Caco-2 (cell line): ENCODE measurements around the gene ZBTB7B. TPM values are rescaled to one million over a fixed set of nuclear protein-coding genes. Genes with fewer than 3 reads are reported as not detected.

Experiments
- BruUV-seq: library from RNA; stranded (reverse); fragments of 400-500 nt; replicated peaks from 2 replicates; lab custom pipeline; 2021; lab: Mats Ljungman, UMichigan
- CTCF ChIA-PET: fragments of 300-600 bp; sonication (Branson Sonifier 250); formaldehyde crosslinking; loops from one replicate; lab custom pipeline; 2022; ENCODE audit warnings: antibody characterized with exemption; lab: Charles Lee
- POLR2A ChIA-PET: fragments of 300-600 bp; sonication (Branson Sonifier 250); formaldehyde crosslinking; loops from one replicate; lab custom pipeline; 2022; ENCODE audit warnings: antibody characterized with exemption; lab: Charles Lee
- DNase-seq, 2 experiments: peaks; one replicate each; pipeline versions ENCODE4 v3.0.0 to v3.0.0-alpha.2; 2020 to 2022
- H3K27me3 ChIP-seq: replicated peaks from 2 replicates; pipeline ENCODE4 v1.6.0; 2011; ENCODE audit warnings: low read length; ENCODE audit not compliant: control insufficient read depth, insufficient read depth
- H3K36me3 ChIP-seq: 2 replicates; pipeline ENCODE4 v1.5.1; 2011; ENCODE audit warnings: low read length; ENCODE audit not compliant: control insufficient read depth, insufficient read depth
- H3K4me1 ChIP-seq: fragments of 250-450 bp; sonication (Bioruptor Pico); 2 replicates; pipeline ENCODE4 v1.5.1; 2020; ENCODE audit warnings: mild to moderate bottlenecking
- H3K4me3 ChIP-seq: 2 replicates; pipeline ENCODE4 v1.5.1; 2011; ENCODE audit warnings: low read depth, mild to moderate bottlenecking, control low read depth, low read length
- H3K9me3 ChIP-seq: fragments of 250-450 bp; sonication (Bioruptor Pico); 2 replicates; pipeline ENCODE4 v1.5.1; 2020; ENCODE audit warnings: mild to moderate bottlenecking, moderate library complexity
- H3K27ac Mint-ChIP-seq: one replicate; pipeline ENCODE4 v1.8.0; 2022; ENCODE audit warnings: mixed read lengths; ENCODE audit not compliant: unreplicated experiment
- H3K27me3 Mint-ChIP-seq: one replicate; pipeline ENCODE4 v1.8.0; 2022; ENCODE audit warnings: mixed read lengths; ENCODE audit not compliant: insufficient read depth, unreplicated experiment
- H3K36me3 Mint-ChIP-seq: one replicate; pipeline ENCODE4 v1.8.0; 2022; ENCODE audit warnings: mild to moderate bottlenecking, mixed read lengths; ENCODE audit not compliant: insufficient read depth, unreplicated experiment
- H3K4me1 Mint-ChIP-seq: one replicate; pipeline ENCODE4 v1.8.0; 2022; ENCODE audit warnings: low read depth, mixed read lengths; ENCODE audit not compliant: unreplicated experiment
- H3K4me3 Mint-ChIP-seq: one replicate; pipeline ENCODE4 v1.8.0; 2022; ENCODE audit warnings: mild to moderate bottlenecking, moderate library complexity, mixed read lengths; ENCODE audit not compliant: unreplicated experiment
- H3K9me3 Mint-ChIP-seq: one replicate; pipeline ENCODE4 v1.8.0; 2022; ENCODE audit warnings: mixed read lengths; ENCODE audit not compliant: unreplicated experiment
- intact Hi-C: fragments of 100-400 bp; cut with micrococcal nuclease; formaldehyde crosslinking; loops from one replicate; pipeline ENCODE4 v1.10.0; 2022; ENCODE audit not compliant: unreplicated experiment
- total RNA-seq: library from RNA; stranded (reverse); gene quantifications from 2 replicates; pipeline ENCODE4 v1.2.3, GENCODE V29; 2022
- TF ChIP-seq, protein P1 (sequence below), 2 experiments: fragments of 200-600 bp in 1 of 2; IDR thresholded peaks; 1 replicate in 1 of 2; 2 replicates in 1 of 2; pipeline versions ENCODE4 v1.5.1 to v1.8.0; 2011 to 2022; ENCODE audit warnings: antibody characterized with exemption in 1 of 2, control low read depth in 1 of 2, inconsistent platforms in 1 of 2, low read depth in 1 of 2, low read length in 1 of 2, mild to moderate bottlenecking in 1 of 2, moderate library complexity in 1 of 2; ENCODE audit not compliant: insufficient read depth in 1 of 2, severe bottlenecking in 1 of 2, unreplicated experiment in 1 of 2

The ZBTB7B gene
- total RNA-seq, 1 experiment from 2014 or later, result 46.8 TPM

DNA sequence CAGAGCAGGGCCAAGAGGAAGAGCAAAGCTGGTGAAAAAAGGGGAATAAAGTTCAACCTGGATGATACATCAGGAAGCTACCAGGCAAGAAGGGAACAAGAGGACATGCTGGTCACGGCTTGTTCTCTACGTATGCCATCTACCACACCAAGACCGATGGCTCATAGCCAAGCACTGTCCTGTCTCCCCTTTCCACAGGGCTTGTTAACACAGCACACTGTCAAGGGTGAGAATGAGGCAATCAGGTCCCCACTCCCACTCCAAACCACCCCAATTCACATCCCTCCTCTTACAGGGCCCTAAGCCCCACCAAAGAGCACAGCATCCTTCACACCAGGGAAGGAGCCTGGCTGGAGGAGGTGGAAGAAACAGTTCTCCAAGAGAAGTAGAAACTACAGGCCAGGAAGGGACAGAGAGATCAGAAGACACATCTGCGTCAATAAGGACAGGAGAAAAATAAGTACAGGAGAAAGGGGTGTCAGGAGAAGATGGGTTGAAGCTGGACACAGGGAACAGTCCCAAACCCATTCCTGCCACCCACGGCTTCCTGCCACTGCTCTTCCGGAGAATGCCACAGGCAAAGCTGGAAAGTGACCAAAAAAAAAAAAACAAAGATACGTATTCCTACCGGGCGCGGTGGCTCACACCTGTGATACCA lies 31.1 kb upstream of the ZBTB7B start:
- peaks cover 34% of the 10 kb centered on the region for H3K4me1 Mint-ChIP-seq

DNA sequence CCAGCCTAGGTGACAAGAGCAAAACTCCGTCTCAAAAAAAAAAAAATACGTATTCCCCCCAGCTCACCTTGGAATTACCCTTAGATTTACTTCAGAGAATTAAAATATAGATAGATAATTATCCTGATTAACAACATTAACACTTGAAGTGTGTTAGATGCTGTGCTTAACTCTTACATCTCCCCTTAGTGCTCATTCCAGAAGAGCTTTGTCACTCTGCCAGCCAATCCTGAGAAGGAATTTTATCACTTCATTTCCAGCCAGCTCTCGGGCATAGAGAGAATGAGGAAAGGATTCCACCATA lies 30.4 kb upstream of the ZBTB7B start:
- CTCF ChIA-PET, result interaction anchor here (0.7 to 2.6 kb wide), 5 partner anchors 11 to 413 kb away, joined by 3 to 26 read pairs (median 7); partner anchors contain the start of gene PYGO2
- H3K27me3 Mint-ChIP-seq, result no peaks in the 10 kb centered on the region

More for the DNA sequence above, 31.1 kb upstream of the ZBTB7B start:
- DNase-seq, result no peak
- Histone ChIP-seq H3K4me1 (peaks cover 27% of the 10 kb centered on the region), H3K9me3 (no peaks in the 10 kb centered on the region), H3K36me3 (peaks cover 4% of the 10 kb centered on the region), H3K4me3 (no peak overlapping the region), H3K27me3 (no peaks in the 10 kb centered on the region)
- H3K27me3 Mint-ChIP-seq, result no peaks in the 10 kb centered on the region
- ChIA-PET CTCF (interaction anchor here (1.3 to 2.6 kb wide), 5 partner anchors 15 to 412 kb away, joined by 5 to 26 read pairs (median 8); partner anchors contain the start of gene PBXIP1), POLR2A (interaction anchor here (0.6 to 3.7 kb wide), 6 partner anchors 10 to 35 kb away, joined by 3 to 75 read pairs (median 16); partner anchors contain the start of genes PBXIP1, PMVK and PYGO2)
- TF ChIP-seq, protein P1, sequence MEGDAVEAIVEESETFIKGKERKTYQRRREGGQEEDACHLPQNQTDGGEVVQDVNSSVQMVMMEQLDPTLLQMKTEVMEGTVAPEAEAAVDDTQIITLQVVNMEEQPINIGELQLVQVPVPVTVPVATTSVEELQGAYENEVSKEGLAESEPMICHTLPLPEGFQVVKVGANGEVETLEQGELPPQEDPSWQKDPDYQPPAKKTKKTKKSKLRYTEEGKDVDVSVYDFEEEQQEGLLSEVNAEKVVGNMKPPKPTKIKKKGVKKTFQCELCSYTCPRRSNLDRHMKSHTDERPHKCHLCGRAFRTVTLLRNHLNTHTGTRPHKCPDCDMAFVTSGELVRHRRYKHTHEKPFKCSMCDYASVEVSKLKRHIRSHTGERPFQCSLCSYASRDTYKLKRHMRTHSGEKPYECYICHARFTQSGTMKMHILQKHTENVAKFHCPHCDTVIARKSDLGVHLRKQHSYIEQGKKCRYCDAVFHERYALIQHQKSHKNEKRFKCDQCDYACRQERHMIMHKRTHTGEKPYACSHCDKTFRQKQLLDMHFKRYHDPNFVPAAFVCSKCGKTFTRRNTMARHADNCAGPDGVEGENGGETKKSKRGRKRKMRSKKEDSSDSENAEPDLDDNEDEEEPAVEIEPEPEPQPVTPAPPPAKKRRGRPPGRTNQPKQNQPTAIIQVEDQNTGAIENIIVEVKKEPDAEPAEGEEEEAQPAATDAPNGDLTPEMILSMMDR (IDR thresholded peaks at IDR 0.05; ENCODE audit: insufficient read depth in 1 of 2, low read depth in 1 of 2, low read length in 1 of 2, severe bottlenecking in 1 of 2, unreplicated experiment in 1 of 2), result no peak
- peak overlapping the region; percentile 59 for H3K4me3 Mint-ChIP-seq
- H3K27ac Mint-ChIP-seq, result no peak overlapping the region
- BruUV-seq, result no TSS peak
- intact Hi-C loops, result loop anchor here (5.0 kb wide), 1 partner anchor 91 kb away; the partner anchor contains the start of gene EFNA4
- H3K36me3 Mint-ChIP-seq, result peaks cover 14% of the 10 kb centered on the region
- H3K9me3 Mint-ChIP-seq, result no peaks in the 10 kb centered on the region

More for the DNA sequence above, 30.4 kb upstream of the ZBTB7B start:
- no peaks in the 10 kb centered on the region for H3K9me3 Mint-ChIP-seq
- no peak for DNase-seq
- Histone ChIP-seq H3K27me3 (no peaks in the 10 kb centered on the region), H3K4me3 (peak overlapping the region; percentile 51), H3K36me3 (peaks cover 4% of the 10 kb centered on the region), H3K9me3 (no peaks in the 10 kb centered on the region), H3K4me1 (peaks cover 27% of the 10 kb centered on the region)
- BruUV-seq, result no TSS peak
- H3K4me3 Mint-ChIP-seq, result no peak overlapping the region
- H3K36me3 Mint-ChIP-seq, result peaks cover 13% of the 10 kb centered on the region
- peaks cover 32% of the 10 kb centered on the region for H3K4me1 Mint-ChIP-seq
- TF ChIP-seq, protein P1 (IDR thresholded peaks at IDR 0.05; ENCODE audit: insufficient read depth in 1 of 2, low read depth in 1 of 2, low read length in 1 of 2, severe bottlenecking in 1 of 2, unreplicated experiment in 1 of 2), result no peak
- intact Hi-C loops, result loop anchor here (1.0 to 5.0 kb wide), 3 partner anchors 11 to 90 kb away; partner anchors contain the start of genes EFNA4 and PYGO2
- POLR2A ChIA-PET, result interaction anchor here (0.5 to 3.7 kb wide), 9 partner anchors 11 to 352 kb away, joined by 3 to 75 read pairs (median 9); partner anchors contain the start of genes FLAD1, PBXIP1, PMVK and PYGO2
- H3K27ac Mint-ChIP-seq, result no peak overlapping the region
